GM10847 (cell line): ENCODE results near the gene SSTR3.

Experiments
- POLR2A ChIP-seq: IDR thresholded peaks from 2 replicates; pipeline ENCODE4 v1.6.1; 2011; ENCODE audit not compliant: insufficient read length; ENCODE audit errors: extremely low read depth

Gene SSTR3

GRCh38 chr22:37165066-37165465, 47.2 kb downstream of the SSTR3 start:
- TF ChIP-seq POLR2A: no peak

GRCh38 chr22:37164505-37164887, 47.8 kb downstream of the SSTR3 start:
- TF ChIP-seq POLR2A: no peak

- TF ChIP-seq POLR2A: no peak
Measured at GRCh38 chr22:37163575-37164504, 48.4 kb downstream of the SSTR3 start.

DNA sequence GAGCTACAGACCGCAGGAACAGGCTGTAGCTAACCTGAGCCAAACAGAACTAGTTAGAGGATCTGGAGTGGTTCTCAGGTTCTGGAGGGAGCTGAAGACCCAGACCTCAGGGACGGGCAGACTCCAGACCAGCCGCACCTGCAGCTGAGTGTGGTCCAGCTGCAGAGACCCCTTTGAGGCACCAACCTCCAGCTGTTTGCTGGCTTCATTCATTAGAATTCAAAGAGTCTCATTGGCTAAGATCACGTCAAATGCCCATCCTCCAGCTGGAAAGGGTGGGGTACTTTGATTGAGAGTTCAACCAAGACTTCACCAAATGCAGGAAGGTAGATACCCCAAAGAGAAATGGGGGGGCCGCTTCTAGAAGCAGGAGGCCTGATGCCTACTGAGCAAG, 49.2 kb downstream of the SSTR3 start:
- TF ChIP-seq POLR2A: no peak

GRCh38 chr22:37162221-37163095, 49.8 kb downstream of the SSTR3 start:
- peak; percentile 36 for TF ChIP-seq POLR2A

DNA sequence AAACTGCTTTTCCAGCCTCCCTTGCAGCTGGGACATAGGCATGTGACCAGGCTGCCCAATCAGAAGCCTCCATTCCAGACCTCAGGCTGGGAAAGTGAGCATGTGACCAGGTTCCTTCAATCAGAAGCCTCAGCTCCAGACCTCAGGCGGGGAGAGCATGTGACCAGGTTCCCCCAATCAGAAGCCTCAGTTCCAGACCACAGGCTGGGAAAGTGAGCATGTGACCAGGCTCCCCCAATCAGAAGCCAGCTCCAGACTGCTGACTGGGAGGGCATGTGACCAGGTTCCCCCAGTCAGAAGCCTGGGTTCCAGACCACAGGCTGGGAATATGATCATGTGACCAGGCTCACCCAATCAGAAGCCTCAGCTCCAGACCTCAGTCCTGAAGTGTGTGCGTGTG, 50.8 kb downstream of the SSTR3 start:
- TF ChIP-seq POLR2A: no peak

GRCh38 chr22:37160027-37160426, 52.2 kb downstream of the SSTR3 start:
- no peak for TF ChIP-seq POLR2A

- no peak for TF ChIP-seq POLR2A
Measured at GRCh38 chr22:37158963-37159290, 53.4 kb downstream of the SSTR3 start.

GRCh38 chr22:37157516-37158285, 54.6 kb downstream of the SSTR3 start:
- TF ChIP-seq POLR2A: no peak

DNA sequence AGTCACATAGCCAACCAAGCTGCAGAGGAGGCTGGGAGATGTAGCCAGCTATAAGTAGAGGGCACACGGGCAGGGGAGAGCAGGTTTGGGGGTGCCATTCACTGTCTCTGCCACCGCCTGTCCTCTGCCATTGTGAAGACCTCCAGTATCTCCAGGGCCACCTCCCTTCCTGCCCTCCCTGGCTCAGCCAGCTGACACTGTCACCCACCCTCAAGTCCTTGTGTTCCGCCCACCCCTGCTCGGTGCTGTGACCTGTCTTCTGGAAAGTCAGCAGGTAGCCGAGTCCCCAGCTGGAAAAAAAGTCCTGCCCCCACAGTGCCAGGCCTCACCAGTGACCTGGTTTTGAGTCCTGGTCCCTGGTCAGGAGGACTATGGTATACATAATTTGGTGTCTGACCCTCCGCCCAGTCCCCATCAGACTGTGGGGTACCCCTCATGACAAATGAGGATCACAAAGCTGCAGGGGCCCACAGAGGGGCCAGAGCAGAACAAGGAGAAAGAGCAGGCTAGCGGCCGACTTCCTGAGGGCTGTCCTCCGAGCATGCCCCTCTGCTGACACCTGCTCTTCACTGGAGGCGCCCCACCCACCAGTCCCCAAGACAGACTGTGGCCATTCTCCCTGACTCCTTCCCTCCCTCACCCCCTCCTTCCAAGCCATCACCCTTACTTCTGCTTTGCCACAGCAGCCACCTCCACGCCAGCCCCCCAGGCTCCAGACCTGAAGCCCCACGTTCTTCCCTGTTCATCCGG, 55.4 kb downstream of the SSTR3 start:
- TF ChIP-seq POLR2A: no peak

DNA sequence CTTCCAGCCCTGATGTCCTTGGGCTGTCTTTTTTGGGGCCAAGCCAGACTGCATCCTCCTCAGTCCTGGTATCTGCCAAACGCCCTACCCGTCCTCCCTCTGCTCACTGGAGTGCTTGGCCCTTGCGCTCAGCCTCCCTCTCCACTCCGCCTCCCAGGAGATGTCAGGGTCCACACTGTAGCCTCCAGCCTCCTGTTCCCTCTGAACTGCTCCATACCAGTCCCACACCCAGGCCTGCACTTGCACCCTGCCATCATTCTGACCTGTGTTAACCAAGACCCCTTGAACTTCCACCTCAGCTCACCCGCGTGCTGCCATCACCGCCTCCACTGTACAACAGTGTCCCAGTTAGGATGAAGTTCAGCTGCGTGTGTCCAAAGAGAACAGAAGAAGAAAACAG, 56.3 kb downstream of the SSTR3 start:
- no peak for TF ChIP-seq POLR2A

DNA sequence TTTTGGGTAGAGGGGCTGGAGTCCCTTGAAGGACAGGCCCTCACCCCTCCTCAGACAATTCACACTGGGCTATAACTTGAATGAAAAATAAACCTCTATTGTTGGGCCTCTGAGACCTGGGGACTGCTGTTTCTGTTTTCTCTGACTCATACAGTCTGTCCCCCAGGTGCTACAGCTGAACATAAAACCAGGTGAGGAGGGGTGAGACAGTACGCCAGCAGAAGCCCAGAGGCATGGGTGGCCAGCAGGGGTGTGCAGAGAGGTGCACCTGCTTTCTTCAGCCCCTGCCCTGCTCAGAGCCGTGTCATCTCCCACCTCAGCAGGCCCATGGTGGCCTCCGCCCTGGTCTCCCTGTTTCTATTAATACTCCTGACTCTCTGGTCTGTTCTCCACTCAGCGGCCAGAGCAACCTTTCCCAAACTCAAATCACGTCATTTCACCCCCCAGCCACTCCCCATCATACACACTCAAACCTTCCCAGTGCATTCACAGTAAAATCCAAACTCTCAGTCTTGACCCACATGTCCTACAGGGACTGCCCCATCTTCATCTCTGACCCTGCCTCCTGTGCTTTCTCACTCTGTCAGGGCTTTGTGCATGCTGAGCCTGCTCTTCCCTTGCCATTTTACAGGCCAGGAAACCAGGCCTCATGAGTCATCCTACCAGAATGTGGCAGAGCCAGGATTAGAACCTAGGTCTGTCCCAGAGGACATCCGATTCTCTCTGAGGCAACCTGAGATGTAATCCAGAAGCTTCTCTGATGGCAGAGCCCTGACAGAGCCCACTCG, 57.2 kb downstream of the SSTR3 start:
- TF ChIP-seq POLR2A: no peak
